Keratinocyte (primary cell): ENCODE results near the gene SLC8A1. TPM values are rescaled to one million over a fixed set of nuclear protein-coding genes. Genes with fewer than 3 reads are reported as not detected.

Experiments used
- DNase-seq: peaks from one replicate; pipeline ENCODE4 v3.0.0-alpha.2; 2011; ENCODE audit warnings: low read depth, missing footprints, low spot score
- FAIRE-seq: peaks from 2 replicates; lab custom pipeline; 2011; peaks lifted over from hg19 to GRCh38; lab: Jason Lieb, UNC
- H2AFZ ChIP-seq: 2 replicates; pipeline ENCODE4 v1.6.0; 2012; ENCODE audit warnings: low read length, control low read depth, inconsistent platforms; ENCODE audit not compliant: control insufficient read depth
- H3K27ac ChIP-seq: 2 replicates; pipeline ENCODE4 v1.5.1; 2011; ENCODE audit warnings: low read length; ENCODE audit not compliant: control insufficient read depth, insufficient read depth
- H3K27me3 ChIP-seq: 3 replicates; pipeline ENCODE4 v1.6.0; 2011; ENCODE audit warnings: low read length; ENCODE audit not compliant: control insufficient read depth, insufficient read depth; ENCODE audit errors: extremely low read depth
- H3K36me3 ChIP-seq, 2 experiments: 2 replicates in 1 of 2; 3 replicates in 1 of 2; pipeline ENCODE4 v1.5.1; 2011; ENCODE audit warnings: low read length in 2 of 2, mild to moderate bottlenecking in 1 of 2; ENCODE audit not compliant: control insufficient read depth in 2 of 2, insufficient read depth in 2 of 2; ENCODE audit errors: extremely low read depth in 1 of 2
- H3K4me1 ChIP-seq: 3 replicates; pipeline ENCODE4 v1.5.1; 2011; ENCODE audit warnings: low read length; ENCODE audit not compliant: control insufficient read depth, insufficient read depth; ENCODE audit errors: extremely low read depth
- H3K4me2 ChIP-seq: 3 replicates; pipeline ENCODE4 v1.6.0; 2011; ENCODE audit warnings: low read depth, low read length; ENCODE audit not compliant: control insufficient read depth, insufficient read depth; ENCODE audit errors: extremely low read depth
- H3K4me3 ChIP-seq, 3 experiments: fragments of 200-600 bp in 1 of 3; sonication (generic) in 1 of 3; 2 replicates in 2 of 3; 3 replicates in 1 of 3; pipeline ENCODE4 v1.5.1; 2011 to 2016; ENCODE audit warnings: low read length in 3 of 3, mild to moderate bottlenecking in 3 of 3, control low read depth in 2 of 3, inconsistent platforms in 1 of 3, low read depth in 1 of 3, mixed read lengths in 1 of 3, mixed run types in 1 of 3, moderate library complexity in 1 of 3; ENCODE audit not compliant: control insufficient read depth in 2 of 3, insufficient read depth in 2 of 3; ENCODE audit errors: extremely low read depth in 1 of 3
- H3K79me2 ChIP-seq: 2 replicates; pipeline ENCODE4 v1.6.0; 2012; ENCODE audit warnings: low read length; ENCODE audit not compliant: control insufficient read depth, insufficient read depth
- H3K9ac ChIP-seq: 3 replicates; pipeline ENCODE4 v1.6.0; 2011; ENCODE audit warnings: low read length; ENCODE audit not compliant: control insufficient read depth, insufficient read depth; ENCODE audit errors: extremely low read depth
- H3K9me1 ChIP-seq: 3 replicates; pipeline ENCODE4 v1.6.0; 2011; ENCODE audit warnings: low read length; ENCODE audit not compliant: control insufficient read depth, insufficient read depth; ENCODE audit errors: extremely low read depth
- H3K9me3 ChIP-seq: 2 replicates; pipeline ENCODE4 v1.5.1; 2012; ENCODE audit warnings: low read depth, low read length; ENCODE audit not compliant: control insufficient read depth
- H4K20me1 ChIP-seq: 3 replicates; pipeline ENCODE4 v1.6.0; 2011; ENCODE audit warnings: low read length; ENCODE audit not compliant: control insufficient read depth, insufficient read depth; ENCODE audit errors: extremely low read depth
- EZH2 ChIP-seq: IDR thresholded peaks from one replicate; pipeline ENCODE4 v1.6.1; 2012; ENCODE audit warnings: inconsistent platforms, mild to moderate bottlenecking, low read length, moderate library complexity
- dilution Hi-C: fragments of 300-500 bp; cut with MboI; formaldehyde crosslinking; loops from one replicate; pipeline ENCODE4 v1.7.0; 2020; ENCODE audit warnings: low sequenced_read_pairs; ENCODE audit not compliant: extremely low pct_ligation_motif_present
- polyA plus RNA-seq, 5 experiments: library from polyadenylated mRNA; depleted of rRNA in 3 of 5; stranded (reverse) in 3 of 5; stranded (forward) in 1 of 5; unstranded in 1 of 5; fragments of >200 nt; gene quantifications; 1 replicate in 1 of 5; 2 replicates in 3 of 5; 3 replicates in 1 of 5; pipeline versions ENCODE4 v1.2.1 to v1.2.3, GENCODE V29; 2011 to 2012; ENCODE audit warnings: missing spikeins in 2 of 5, low read depth in 1 of 5, low replicate concordance in 1 of 5
- TF ChIP-seq, protein P1 (sequence below), 3 experiments: IDR thresholded peaks in 1 of 3; conservative IDR thresholded peaks in 1 of 3; optimal IDR thresholded peaks in 1 of 3; 2 replicates in 2 of 3; 3 replicates in 1 of 3; pipeline versions ENCODE3 to v1.5.1; 2011; ENCODE audit warnings: low read length in 3 of 3, mild to moderate bottlenecking in 3 of 3, moderate library complexity in 2 of 3, control low read depth in 1 of 3, inconsistent platforms in 1 of 3; ENCODE audit not compliant: insufficient read depth in 2 of 3; ENCODE audit errors: extremely low read depth in 1 of 3

The SLC8A1 gene
- polyA plus RNA-seq, 1 donor (not counting 4 experiments of a cell fraction or from before 2014, with no cell fraction given), result 2.7 TPM

DNA sequence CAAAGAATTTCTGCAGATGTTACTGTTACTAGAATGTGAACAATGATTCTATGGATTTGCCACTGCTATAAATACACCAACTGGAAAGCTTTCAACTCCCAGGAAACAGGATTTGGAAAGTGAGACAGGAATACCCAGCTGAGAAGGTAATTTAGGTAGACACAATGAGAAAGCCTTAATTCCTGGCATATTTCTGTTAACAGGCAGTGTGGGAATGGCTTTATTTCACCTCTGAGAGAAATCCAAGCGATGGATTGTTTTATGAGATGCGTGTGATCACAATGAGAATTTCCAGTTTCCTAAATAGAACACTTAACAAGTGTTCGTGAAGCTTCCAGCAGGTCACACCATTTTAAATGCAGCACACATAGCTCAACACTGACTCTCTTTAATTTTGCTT is 133.0 kb downstream of the SLC8A1 start:
- TF ChIP-seq, protein P1, sequence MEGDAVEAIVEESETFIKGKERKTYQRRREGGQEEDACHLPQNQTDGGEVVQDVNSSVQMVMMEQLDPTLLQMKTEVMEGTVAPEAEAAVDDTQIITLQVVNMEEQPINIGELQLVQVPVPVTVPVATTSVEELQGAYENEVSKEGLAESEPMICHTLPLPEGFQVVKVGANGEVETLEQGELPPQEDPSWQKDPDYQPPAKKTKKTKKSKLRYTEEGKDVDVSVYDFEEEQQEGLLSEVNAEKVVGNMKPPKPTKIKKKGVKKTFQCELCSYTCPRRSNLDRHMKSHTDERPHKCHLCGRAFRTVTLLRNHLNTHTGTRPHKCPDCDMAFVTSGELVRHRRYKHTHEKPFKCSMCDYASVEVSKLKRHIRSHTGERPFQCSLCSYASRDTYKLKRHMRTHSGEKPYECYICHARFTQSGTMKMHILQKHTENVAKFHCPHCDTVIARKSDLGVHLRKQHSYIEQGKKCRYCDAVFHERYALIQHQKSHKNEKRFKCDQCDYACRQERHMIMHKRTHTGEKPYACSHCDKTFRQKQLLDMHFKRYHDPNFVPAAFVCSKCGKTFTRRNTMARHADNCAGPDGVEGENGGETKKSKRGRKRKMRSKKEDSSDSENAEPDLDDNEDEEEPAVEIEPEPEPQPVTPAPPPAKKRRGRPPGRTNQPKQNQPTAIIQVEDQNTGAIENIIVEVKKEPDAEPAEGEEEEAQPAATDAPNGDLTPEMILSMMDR (optimal IDR thresholded peaks at IDR 0.05 in 1 of 3, IDR thresholded peaks at IDR 0.05 in 1 of 3, conservative IDR thresholded peaks at IDR 0.05 in 1 of 3; ENCODE audit: extremely low read depth in 1 of 3, insufficient read depth in 2 of 3, low read length in 3 of 3), result no peak
- TF ChIP-seq EZH2, result no peak
- no peaks in the 10 kb centered on the region for H3K79me2 ChIP-seq
- dilution Hi-C loops, result no loop called here
- no peak overlapping the region for H3K9ac ChIP-seq
- no peaks in the 10 kb centered on the region for H4K20me1 ChIP-seq
- no peak overlapping the region for H2AFZ ChIP-seq
- no peak for DNase-seq
- H3K27ac ChIP-seq, result no peak overlapping the region
- no peaks in the 10 kb centered on the region for H3K9me1 ChIP-seq
- H3K27me3 ChIP-seq, result no peaks in the 10 kb centered on the region
- no peak overlapping the region for H3K4me3 ChIP-seq
- no peaks in the 10 kb centered on the region for H3K4me1 ChIP-seq
- H3K9me3 ChIP-seq, result no peaks in the 10 kb centered on the region
- FAIRE-seq, result no peak
- H3K4me2 ChIP-seq, result no peak overlapping the region
- no peaks in the 10 kb centered on the region for H3K36me3 ChIP-seq

DNA sequence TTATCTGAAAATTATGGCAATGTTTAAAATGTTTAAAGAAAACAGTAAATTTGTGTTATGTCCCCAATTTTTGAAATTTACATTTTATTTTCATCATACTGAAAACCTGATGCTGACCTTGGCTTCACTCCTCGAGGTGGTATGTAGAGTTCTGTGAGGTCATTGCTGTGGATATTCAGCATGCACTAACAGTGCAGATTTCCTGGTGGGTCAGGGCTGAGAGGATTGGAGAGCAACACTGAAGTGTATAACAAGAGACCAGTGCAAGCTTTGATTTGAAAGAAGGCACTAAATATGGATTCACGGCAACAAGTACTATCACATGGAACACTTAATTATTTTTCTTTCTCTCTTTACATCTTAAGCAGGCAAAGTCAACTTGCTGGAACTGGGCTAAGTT is 134.1 kb downstream of the SLC8A1 start:
- no peak overlapping the region for H2AFZ ChIP-seq
- H3K4me2 ChIP-seq, result no peak overlapping the region
- no peaks in the 10 kb centered on the region for H3K36me3 ChIP-seq
- no peak overlapping the region for H3K27ac ChIP-seq
- DNase-seq (no peak), FAIRE-seq (no peak)
- dilution Hi-C loops, result no loop called here
- H3K79me2 ChIP-seq, result no peaks in the 10 kb centered on the region
- TF ChIP-seq, protein P1 (optimal IDR thresholded peaks at IDR 0.05 in 1 of 3, IDR thresholded peaks at IDR 0.05 in 1 of 3, conservative IDR thresholded peaks at IDR 0.05 in 1 of 3; ENCODE audit: extremely low read depth in 1 of 3, insufficient read depth in 2 of 3, low read length in 3 of 3), result no peak
- no peak for TF ChIP-seq EZH2
- H3K9me1 ChIP-seq, result no peaks in the 10 kb centered on the region
- H3K4me3 ChIP-seq, result no peak overlapping the region
- no peaks in the 10 kb centered on the region for H4K20me1 ChIP-seq
- H3K9ac ChIP-seq, result no peak overlapping the region
- H3K27me3 ChIP-seq, result no peaks in the 10 kb centered on the region
- H3K4me1 ChIP-seq, result no peaks in the 10 kb centered on the region
- H3K9me3 ChIP-seq, result no peaks in the 10 kb centered on the region
